H9 (cell line): ENCODE measurements around the gene OR2Z1. TPM values are rescaled to one million over a fixed set of nuclear protein-coding genes. Genes with fewer than 3 reads are reported as not detected.

Experiments used
- DNase-seq: peaks from one replicate; pipeline ENCODE4 v3.0.0-alpha.2; 2017
- H2AFZ ChIP-seq: one replicate; pipeline ENCODE4 v1.6.1; 2013; ENCODE audit warnings: mild to moderate bottlenecking, low read length, control low read depth, moderate library complexity
- H2AK5ac ChIP-seq: 2 replicates; pipeline ENCODE4 v1.6.1; 2013; ENCODE audit warnings: low read length, control low read depth, mixed read lengths; ENCODE audit not compliant: insufficient read length
- H2BK120ac ChIP-seq: one replicate; pipeline ENCODE4 v1.6.1; 2013; ENCODE audit warnings: low read depth, mild to moderate bottlenecking, low read length, control low read depth, inconsistent platforms; ENCODE audit not compliant: poor library complexity, severe bottlenecking
- H2BK12ac ChIP-seq: 2 replicates; pipeline ENCODE4 v1.6.1; 2013; ENCODE audit warnings: low read length, control low read depth, mixed read lengths, low read depth; ENCODE audit not compliant: insufficient read length
- H2BK15ac ChIP-seq: 2 replicates; pipeline ENCODE4 v1.6.1; 2013; ENCODE audit warnings: low read depth, low read length, control low read depth
- H2BK20ac ChIP-seq: one replicate; pipeline ENCODE4 v1.6.1; 2013; ENCODE audit warnings: low read depth, mild to moderate bottlenecking, low read length, control low read depth, inconsistent platforms; ENCODE audit not compliant: poor library complexity, severe bottlenecking
- H2BK5ac ChIP-seq: 2 replicates; pipeline ENCODE4 v1.6.1; 2013; ENCODE audit warnings: low read length, control low read depth, mixed read lengths; ENCODE audit not compliant: insufficient read length
- H3K14ac ChIP-seq: 2 replicates; pipeline ENCODE4 v1.6.1; 2013; ENCODE audit warnings: low read length, control low read depth; ENCODE audit not compliant: insufficient read depth
- H3K18ac ChIP-seq: 2 replicates; pipeline ENCODE4 v1.6.1; 2013; ENCODE audit warnings: low read depth, mild to moderate bottlenecking, mixed read lengths, low read length, control low read depth; ENCODE audit not compliant: insufficient read length
- H3K23ac ChIP-seq: 2 replicates; pipeline ENCODE4 v1.6.1; 2013; ENCODE audit warnings: low read length, control low read depth, mixed read lengths, low read depth; ENCODE audit not compliant: insufficient read length
- H3K23me2 ChIP-seq: 2 replicates; pipeline ENCODE4 v1.6.1; 2013; ENCODE audit warnings: low read depth, mild to moderate bottlenecking, mixed read lengths, low read length, control low read depth; ENCODE audit not compliant: insufficient read length, poor library complexity, severe bottlenecking
- H3K27ac ChIP-seq: 2 replicates; pipeline ENCODE4 v1.5.1; 2013; ENCODE audit warnings: low read length, control low read depth, mixed read lengths, low read depth; ENCODE audit not compliant: insufficient read length
- H3K27me3 ChIP-seq: 2 replicates; pipeline ENCODE4 v1.6.1; 2013; ENCODE audit warnings: low read length, control low read depth, inconsistent platforms; ENCODE audit not compliant: insufficient read depth
- H3K4ac ChIP-seq: 2 replicates; pipeline ENCODE4 v1.6.1; 2013; ENCODE audit warnings: low read depth, mild to moderate bottlenecking, control low read depth, inconsistent platforms, low read length, moderate library complexity
- H3K4me1 ChIP-seq: 2 replicates; pipeline ENCODE4 v1.6.1; 2013; ENCODE audit warnings: low read length, control low read depth, inconsistent platforms; ENCODE audit not compliant: insufficient read depth
- H3K4me2 ChIP-seq: 2 replicates; pipeline ENCODE4 v1.6.1; 2013; ENCODE audit warnings: low read length, control low read depth, mixed read lengths; ENCODE audit not compliant: insufficient read length, insufficient read depth
- H3K56ac ChIP-seq: 2 replicates; pipeline ENCODE4 v1.6.1; 2013; ENCODE audit warnings: low read depth, mild to moderate bottlenecking, mixed read lengths, low read length, control low read depth; ENCODE audit not compliant: insufficient read length
- H3K79me1 ChIP-seq: 2 replicates; pipeline ENCODE4 v1.6.1; 2013; ENCODE audit warnings: low read depth, mild to moderate bottlenecking, moderate library complexity, low read length, control low read depth, inconsistent platforms; ENCODE audit not compliant: insufficient read depth, poor library complexity, severe bottlenecking
- H3K79me2 ChIP-seq: 2 replicates; pipeline ENCODE4 v1.6.1; 2013; ENCODE audit warnings: low read length, control low read depth, inconsistent platforms; ENCODE audit not compliant: insufficient read depth
- H3K9ac ChIP-seq: 2 replicates; pipeline ENCODE4 v1.6.1; 2013; ENCODE audit warnings: low read length, control low read depth, mixed read lengths; ENCODE audit not compliant: insufficient read length; ENCODE audit errors: extremely low read depth
- H3K9me3 ChIP-seq: one replicate; pipeline ENCODE4 v1.6.1; 2013; ENCODE audit warnings: low read depth, low read length, inconsistent platforms; ENCODE audit not compliant: control insufficient read depth
- H3T11ph ChIP-seq: one replicate; pipeline ENCODE4 v1.6.1; 2013; ENCODE audit warnings: mild to moderate bottlenecking, low read length, control low read depth, inconsistent platforms
- H4K20me1 ChIP-seq: one replicate; pipeline ENCODE4 v1.6.1; 2013; ENCODE audit not compliant: control insufficient read depth, insufficient read length, insufficient read depth
- H4K5ac ChIP-seq: 2 replicates; pipeline ENCODE4 v1.6.1; 2013; ENCODE audit warnings: low read depth, mild to moderate bottlenecking, mixed read lengths, low read length, control low read depth; ENCODE audit not compliant: insufficient read length
- H4K8ac ChIP-seq: replicated peaks from 2 replicates; pipeline ENCODE4 v1.6.1; 2013; ENCODE audit warnings: low read length, control low read depth, mixed read lengths, low read depth; ENCODE audit not compliant: insufficient read length
- H4K91ac ChIP-seq: 2 replicates; pipeline ENCODE4 v1.6.1; 2013; ENCODE audit warnings: low read depth, mild to moderate bottlenecking, moderate library complexity, mixed read lengths, low read length, control low read depth; ENCODE audit not compliant: insufficient read length
- H3K27ac Mint-ChIP-seq, 3 experiments: 2 replicates in 2 of 3; 3 replicates in 1 of 3; pipeline ENCODE4 v1.8.0; 2020 to 2021; ENCODE audit warnings: mixed read lengths in 3 of 3, mild to moderate bottlenecking in 1 of 3, moderate library complexity in 1 of 3
- H3K27me3 Mint-ChIP-seq: 2 replicates; pipeline ENCODE4 v1.8.0; 2021; ENCODE audit warnings: low read depth, mild to moderate bottlenecking, moderate library complexity, mixed read lengths
- H3K36me3 Mint-ChIP-seq, 3 experiments: 2 replicates in 2 of 3; 3 replicates in 1 of 3; pipeline ENCODE4 v1.8.0; 2020 to 2021; ENCODE audit warnings: low read depth in 3 of 3, mixed read lengths in 3 of 3; ENCODE audit not compliant: insufficient read depth in 1 of 3
- H3K4me1 Mint-ChIP-seq, 2 experiments: 2 replicates each; pipeline ENCODE4 v1.8.0; 2020; ENCODE audit warnings: mixed read lengths in 2 of 2
- H3K4me3 Mint-ChIP-seq, 2 experiments: 2 replicates in 1 of 2; 3 replicates in 1 of 2; pipeline ENCODE4 v1.8.0; 2020 to 2021; ENCODE audit warnings: mild to moderate bottlenecking in 2 of 2, mixed read lengths in 2 of 2, moderate library complexity in 1 of 2
- H3K9me3 Mint-ChIP-seq, 2 experiments: 2 replicates in 1 of 2; 3 replicates in 1 of 2; pipeline ENCODE4 v1.8.0; 2020; ENCODE audit warnings: mild to moderate bottlenecking in 2 of 2, mixed read lengths in 2 of 2, moderate library complexity in 1 of 2
- CTCF ChIP-seq: fragments of 200-600 bp; sonication (generic); conservative IDR thresholded peaks from 3 replicates; pipeline ENCODE4 v1.8.0; 2021; ENCODE audit warnings: antibody characterized with exemption, mild to moderate bottlenecking
- WGBS: extraction: QIAGEN DNeasy Blood & Tissue Kit; methylation state at CpG from one replicate; pipeline ENCODE4 v1.1.7; 2013; ENCODE audit warnings: missing lambda C conversion rate, low lambda C conversion rate, mixed read lengths; ENCODE audit not compliant: insufficient read length; ENCODE audit errors: extremely low coverage; 5-methylcytosine and 5-hydroxymethylcytosine counted together
- total RNA-seq: library from RNA; stranded (reverse); gene quantifications from 2 replicates; pipeline ENCODE4 v1.2.1, GENCODE V29; 2021

The OR2Z1 gene
- total RNA-seq, 1 experiment from 2014 or later: not detected

- H4K8ac ChIP-seq: no peak overlapping the region
- no peak overlapping the region for H3K56ac ChIP-seq
- Mint-ChIP-seq H3K4me3 (no peak overlapping the region), H3K27ac (no peak overlapping the region), H3K36me3 (peaks cover 3 to 23% (median 4%) of the 10 kb centered on the region in 3 experiments; a peak in 6 of 7 replicates), H3K4me1 (no peaks in the 10 kb centered on the region), H3K27me3 (peaks cover 3% of the 10 kb centered on the region), H3K9me3 (peaks cover 81 to 92% of the 10 kb centered on the region in 2 experiments)
- no peak overlapping the region for H2BK5ac ChIP-seq
- H3K23ac ChIP-seq: no peak overlapping the region
- no peak overlapping the region for H3K27ac ChIP-seq
- H2AK5ac ChIP-seq: no peak overlapping the region
- no peak overlapping the region for H2BK20ac ChIP-seq
- H3K79me1 ChIP-seq: no peaks in the 10 kb centered on the region
- no peak overlapping the region for H4K5ac ChIP-seq
- H3K4me1 ChIP-seq: no peaks in the 10 kb centered on the region
- H3K79me2 ChIP-seq: no peaks in the 10 kb centered on the region
- H3K14ac ChIP-seq: no peak overlapping the region
- H3K27me3 ChIP-seq: no peaks in the 10 kb centered on the region
- H2AFZ ChIP-seq: no peak overlapping the region
- no peaks in the 10 kb centered on the region for H4K20me1 ChIP-seq
- H2BK12ac ChIP-seq: no peak overlapping the region
- H3K4me2 ChIP-seq: no peak overlapping the region
- no CpG with 5 or more reads among the region's 2 CpGs for WGBS
- H3K4ac ChIP-seq: no peak overlapping the region
- H2BK15ac ChIP-seq: no peak overlapping the region
- DNase-seq: no peak
- H2BK120ac ChIP-seq: no peak overlapping the region
- H3K23me2 ChIP-seq: no peaks in the 10 kb centered on the region
- no peak overlapping the region for H3T11ph ChIP-seq
- no peak overlapping the region for H3K9ac ChIP-seq
- no peak overlapping the region for H3K18ac ChIP-seq
- no peak overlapping the region for H4K91ac ChIP-seq
- TF ChIP-seq CTCF: no peak
- peaks cover 76% of the 10 kb centered on the region for H3K9me3 ChIP-seq
These were observed 598 bp downstream of the OR2Z1 start for GRCh38 chr19:8722032-8722431.
